A204.1 (cell line): ENCODE data around the gene C5orf47.

ENCODE experiments used
- FAIRE-seq: peaks from 2 replicates; lab custom pipeline; 2012; peaks lifted over from hg19 to GRCh38; lab: Jason Lieb, UNC

C5orf47 gene

DNA sequence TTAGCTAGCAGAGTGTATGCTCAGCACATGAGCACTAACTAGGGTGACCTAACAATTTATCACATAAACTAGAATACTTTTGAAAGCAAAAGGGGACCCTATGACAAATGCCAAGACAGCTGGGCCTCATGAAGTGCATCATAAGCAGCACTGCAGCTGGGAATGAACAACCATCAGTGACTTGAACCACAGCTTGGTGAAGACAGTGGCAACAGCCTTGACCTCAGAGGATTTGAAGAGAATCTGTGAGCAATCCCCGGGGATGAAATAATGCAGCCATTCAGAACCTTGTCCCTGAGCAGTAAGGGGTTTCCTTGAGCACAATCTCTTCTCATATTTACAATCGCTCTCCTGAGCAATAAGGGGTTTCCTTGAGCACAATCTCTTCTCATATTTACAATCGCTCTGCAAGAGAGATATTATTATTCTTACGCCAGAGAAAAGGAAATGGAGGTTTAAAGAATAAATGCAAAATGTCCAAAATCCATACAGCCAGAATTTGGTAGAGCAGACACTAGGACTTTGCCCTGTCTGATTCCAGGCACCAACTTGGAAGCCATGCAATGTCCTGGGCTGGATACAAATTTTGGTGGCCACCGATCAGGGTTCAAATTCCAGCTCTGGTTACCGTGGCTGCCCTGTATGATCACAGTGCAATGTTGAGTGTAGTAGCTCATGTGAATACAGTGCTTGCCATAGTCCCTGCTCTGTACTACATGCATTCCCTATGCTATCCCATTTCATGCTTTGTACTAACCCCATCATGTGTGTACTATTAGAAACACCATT, 55.7 kb downstream of the C5orf47 start:
- no peak for FAIRE-seq

DNA sequence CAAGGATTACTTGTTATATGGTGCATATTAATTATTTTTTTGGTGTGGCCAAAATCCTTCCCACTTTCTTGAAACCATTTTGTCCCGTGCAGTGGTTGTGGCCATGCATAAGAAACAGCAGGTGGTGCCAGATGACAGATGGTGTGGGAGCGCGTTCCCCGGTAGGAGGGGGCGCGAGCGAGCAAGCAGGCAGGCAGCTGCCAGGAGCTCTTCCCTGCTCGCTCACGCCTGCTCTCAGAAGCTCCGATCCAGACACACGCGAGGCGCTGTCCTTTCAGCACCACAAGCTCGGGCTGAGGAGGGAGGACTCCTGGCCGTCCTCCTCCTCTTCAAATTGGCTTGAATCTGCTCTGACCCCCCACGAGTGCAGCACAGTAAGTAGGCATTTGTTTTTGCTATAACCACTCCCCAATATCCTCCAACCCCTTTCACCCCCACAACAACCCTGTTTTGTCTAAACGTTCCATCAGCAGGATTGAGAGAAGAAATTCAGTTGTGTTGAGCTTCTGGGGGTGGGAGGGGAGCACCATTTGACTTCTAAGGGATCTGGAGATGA, 56.6 kb downstream of the C5orf47 start, which contains the start of gene NSG2:
Gene NSG2, plus strand, starts transcription at position 237 of the 556 bp plus-strand sequence. CDS start 1,050 bp downstream, outside the sequence.
- FAIRE-seq, result no peak

DNA sequence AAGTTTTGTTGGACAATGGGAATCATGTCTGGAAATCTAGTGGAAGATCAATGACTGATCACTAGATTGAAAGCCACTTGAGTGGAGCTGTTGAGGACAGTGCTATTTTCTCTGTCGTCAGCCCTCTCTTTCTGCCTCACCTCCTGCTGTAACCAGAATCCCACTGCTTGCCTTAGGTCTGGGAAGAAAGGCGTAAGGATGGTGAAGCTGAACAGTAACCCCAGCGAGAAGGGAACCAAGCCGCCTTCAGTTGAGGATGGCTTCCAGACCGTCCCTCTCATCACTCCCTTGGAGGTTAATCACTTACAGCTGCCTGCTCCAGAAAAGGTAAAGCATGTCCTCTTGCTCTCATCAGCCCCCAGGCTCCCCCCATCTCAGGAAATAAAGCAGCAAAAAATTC, 57.6 kb downstream of the C5orf47 start:
- FAIRE-seq, result no peak

GRCh38 chr5:174047472-174048099, 58.6 kb downstream of the C5orf47 start:
- no peak for FAIRE-seq

DNA sequence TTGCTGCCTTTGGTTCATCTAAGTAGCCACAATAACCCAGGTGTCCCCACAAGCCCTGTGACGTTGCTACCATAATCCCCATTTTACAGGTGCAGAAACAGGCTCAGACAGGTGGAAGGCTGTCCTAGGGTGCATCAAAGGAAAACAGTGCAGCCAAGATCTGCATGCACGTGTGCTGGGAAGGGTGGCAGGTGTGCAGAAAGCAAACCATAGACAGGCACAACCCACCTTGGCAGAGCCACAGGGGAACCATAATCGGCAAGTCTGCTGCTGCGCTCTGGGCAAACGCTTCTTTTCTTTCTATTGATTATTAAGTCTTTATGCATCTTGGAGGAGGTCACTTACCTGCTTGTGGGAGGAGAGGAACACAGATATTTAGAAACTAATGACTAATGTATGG, 63.7 kb downstream of the C5orf47 start:
- no peak for FAIRE-seq

GRCh38 chr5:174053905-174054304, 64.9 kb downstream of the C5orf47 start:
- FAIRE-seq, result no peak
